ENCODE results near the gene NELFA. TPM values are rescaled to one million over a fixed set of nuclear protein-coding genes. Genes with fewer than 3 reads are reported as not detected.

The NELFA gene
- total and polyA plus RNA-seq, 2 of the 13 experiments (the other 11 are each of a cell fraction or from before 2014, with no cell fraction given): 13.3 to 18.5 TPM

- TF ChIP-seq POGK (CRISPR knock-in tag; conservative IDR thresholded peaks at IDR 0.05) (no peak; the same call in none of the 2 replicates), TBX2 (CRISPR knock-in tag; IDR thresholded peaks at IDR 0.05; ENCODE audit: borderline replicate concordance) (peak; percentile 91; the same call in 1 of the 2 replicates), ASH2L (IDR thresholded peaks at IDR 0.05; ENCODE audit: insufficient read length, low read depth, low read length) (peak; percentile 95), PRDM15 (CRISPR knock-in tag; IDR thresholded peaks at IDR 0.05) (no peak; the same call in 1 of the 2 replicates), NFE2 (CRISPR knock-in tag; IDR thresholded peaks at IDR 0.05) (no peak), ZNF276 (CRISPR knock-in tag; IDR thresholded peaks at IDR 0.05; ENCODE audit: low read depth) (peak; percentile 69; the same call in 1 of the 2 replicates), ZNF17 (CRISPR knock-in tag; IDR thresholded peaks at IDR 0.05) (0 out of 2 replicates have a peak, but pooled peaks have one; percentile 59), BRF2 (CRISPR knock-in tag; IDR thresholded peaks at IDR 0.05) (peak; percentile 88; the same call in 1 of the 2 replicates), ZNF18 (CRISPR knock-in tag; IDR thresholded peaks at IDR 0.05; ENCODE audit: insufficient replicate concordance) (peak; percentile 81), KLF12 (CRISPR knock-in tag; IDR thresholded peaks at IDR 0.05; ENCODE audit: borderline replicate concordance) (no peak), CREM (IDR thresholded peaks at IDR 0.05) (peak; percentile 98), CREM (CRISPR knock-in tag; IDR thresholded peaks at IDR 0.05) (peak; percentile 81), SKI (IDR thresholded peaks at IDR 0.05; ENCODE audit: partially characterized antibody) (peak; percentile 38)
Observed at GRCh38 chr4:2008921-2009650, at the start of gene NELFA (continued).
